ENCODE data around the gene LURAP1L. TPM values are rescaled to one million over a fixed set of nuclear protein-coding genes. Genes with fewer than 3 reads are reported as not detected.

The LURAP1L gene
- total RNA-seq, 4 donors from 2014 or later = 11.4 to 28.8 (median 23.9) TPM

DNA sequence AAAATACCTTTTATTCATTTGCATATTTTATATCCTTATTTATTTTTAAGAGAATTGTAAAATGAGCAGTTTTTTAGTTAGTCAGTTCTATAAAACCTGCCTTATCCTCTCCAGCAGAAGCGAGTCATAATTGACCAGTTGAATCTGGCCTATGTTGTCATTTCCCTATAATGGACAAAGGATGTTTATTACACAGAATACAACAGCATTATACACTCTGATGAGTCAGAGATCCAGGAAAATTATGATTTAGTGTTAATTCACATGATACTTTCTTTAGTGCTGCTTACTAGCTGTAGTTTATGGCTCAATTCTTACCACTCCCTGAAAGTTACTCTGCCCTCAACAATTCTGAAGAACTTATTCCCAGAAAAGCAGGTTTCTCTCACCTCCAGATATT is 26.8 kb upstream of the LURAP1L start:
- TF ChIP-seq EP300 (IDR thresholded peaks at IDR 0.05) (no peak), CTCF (IDR thresholded peaks at IDR 0.05) (no peak), POLR2A (IDR thresholded peaks at IDR 0.05; ENCODE audit: low read depth) (no peak), POLR2AphosphoS5 (IDR thresholded peaks at IDR 0.05) (no peak)
- Histone ChIP-seq H3K4me3 (no peak overlapping the region), H3K4me1 (no peaks in the 10 kb centered on the region), H3K27ac (replicated peaks in 1 of 4) (no peak overlapping the region), H3K36me3 (no peaks in the 10 kb centered on the region), H3K9me3 (no peaks in the 10 kb centered on the region), H3K27me3 (no peaks in the 10 kb centered on the region)
- intact Hi-C loops (cut with DNase I) = no loop called here
- no peak for DNase-seq (ENCODE audit: extremely low spot score)
- WGBS = 90% methylated on average over 1 of the region's 1 CpG

DNA sequence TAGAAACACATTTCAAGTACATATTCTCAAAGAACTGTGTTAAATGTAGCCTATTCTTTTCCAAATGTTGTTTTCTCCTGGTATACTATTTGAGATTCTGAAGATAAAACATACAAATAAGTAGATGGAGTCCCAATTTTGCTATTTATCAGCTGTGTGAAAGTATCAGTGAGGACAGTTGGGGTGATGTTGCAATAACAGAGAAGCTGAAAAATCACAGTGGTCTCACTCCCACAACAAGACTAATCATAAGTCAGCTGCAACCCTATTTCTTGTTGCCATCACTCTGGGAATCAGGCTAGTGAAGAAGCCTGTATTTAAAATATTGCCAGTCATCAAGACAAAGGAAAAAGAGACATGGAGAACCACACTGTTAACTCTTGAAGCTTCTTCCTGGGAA is 25.9 kb upstream of the LURAP1L start:
- Histone ChIP-seq H3K4me1 (no peaks in the 10 kb centered on the region), H3K27ac (replicated peaks in 1 of 4) (no peak overlapping the region), H3K27me3 (no peaks in the 10 kb centered on the region), H3K4me3 (no peak overlapping the region), H3K36me3 (no peaks in the 10 kb centered on the region), H3K9me3 (no peaks in the 10 kb centered on the region)
- no peak for DNase-seq (ENCODE audit: extremely low spot score)
- no peak for TF ChIP-seq POLR2A (IDR thresholded peaks at IDR 0.05; ENCODE audit: low read depth)
- no peak for TF ChIP-seq POLR2AphosphoS5 (IDR thresholded peaks at IDR 0.05)
- TF ChIP-seq CTCF (IDR thresholded peaks at IDR 0.05) = no peak
- TF ChIP-seq EP300 (IDR thresholded peaks at IDR 0.05) = no peak
- intact Hi-C loops (cut with DNase I) = no loop called here

GRCh38 chr9:12753931-12754330 is 20.9 kb upstream of the LURAP1L start:
- intact Hi-C loops (cut with DNase I) = no loop called here

GRCh38 chr9:12759761-12760160 is 15.1 kb upstream of the LURAP1L start:
- no peak for DNase-seq (ENCODE audit: extremely low spot score)
- Histone ChIP-seq H3K27ac (replicated peaks in 1 of 4) (no peak overlapping the region), H3K9me3 (no peaks in the 10 kb centered on the region), H3K36me3 (no peaks in the 10 kb centered on the region), H3K27me3 (no peaks in the 10 kb centered on the region), H3K4me3 (no peak overlapping the region), H3K4me1 (no peaks in the 10 kb centered on the region)
- intact Hi-C loops (cut with DNase I) = no loop called here
- 85% methylated on average over 1 of the region's 1 CpG for WGBS
- TF ChIP-seq POLR2A (IDR thresholded peaks at IDR 0.05; ENCODE audit: low read depth) (no peak), CTCF (IDR thresholded peaks at IDR 0.05) (no peak), POLR2AphosphoS5 (IDR thresholded peaks at IDR 0.05) (no peak), EP300 (IDR thresholded peaks at IDR 0.05) (no peak)

More at GRCh38 chr9:12753931-12754330, 20.9 kb upstream of the LURAP1L start:
- TF ChIP-seq POLR2A (IDR thresholded peaks at IDR 0.05; ENCODE audit: low read depth) = no peak
- TF ChIP-seq POLR2AphosphoS5 (IDR thresholded peaks at IDR 0.05) = no peak
- no peak for TF ChIP-seq EP300 (IDR thresholded peaks at IDR 0.05)
- no peak for TF ChIP-seq CTCF (IDR thresholded peaks at IDR 0.05)
- no peak for DNase-seq (ENCODE audit: extremely low spot score)
- no peaks in the 10 kb centered on the region for H3K36me3 ChIP-seq
- no peaks in the 10 kb centered on the region for H3K4me1 ChIP-seq
- no peak overlapping the region for H3K27ac ChIP-seq (replicated peaks in 1 of 4)
- no peak overlapping the region for H3K4me3 ChIP-seq
- H3K27me3 ChIP-seq = no peaks in the 10 kb centered on the region
- 92% methylated on average over 3 of the region's 3 CpGs for WGBS
- no peaks in the 10 kb centered on the region for H3K9me3 ChIP-seq

GRCh38 chr9:12760758-12761157 is 14.1 kb upstream of the LURAP1L start:
- H3K27me3 ChIP-seq = no peaks in the 10 kb centered on the region
- no peak for TF ChIP-seq CTCF (IDR thresholded peaks at IDR 0.05)
- no peak for TF ChIP-seq POLR2A (IDR thresholded peaks at IDR 0.05; ENCODE audit: low read depth)
- TF ChIP-seq EP300 (IDR thresholded peaks at IDR 0.05) = no peak
- no peaks in the 10 kb centered on the region for H3K9me3 ChIP-seq
- no peaks in the 10 kb centered on the region for H3K36me3 ChIP-seq
- no peak overlapping the region for H3K4me3 ChIP-seq
- no peaks in the 10 kb centered on the region for H3K4me1 ChIP-seq
- DNase-seq (ENCODE audit: extremely low spot score) = no peak
- WGBS = 80% methylated on average over 2 of the region's 2 CpGs
- intact Hi-C loops (cut with DNase I) = no loop called here
- H3K27ac ChIP-seq (replicated peaks in 1 of 4) = no peak overlapping the region
